IMR-90 (cell line): ENCODE data around the gene TMEM130. TPM values are rescaled to one million over a fixed set of nuclear protein-coding genes. Genes with fewer than 3 reads are reported as not detected.

ENCODE experiments used
- ATAC-seq: fragments of 200-7000 bp; cut with Tn5 transposase; 2 replicates; pipeline ENCODE4 v1.9.1; 2020; ENCODE audit warnings: low read depth, mild to moderate bottlenecking, moderate library complexity
- BruUV-seq: library from RNA; stranded (reverse); fragments of 400-500 nt; replicated peaks from 2 replicates; lab custom pipeline; 2021; lab: Mats Ljungman, UMichigan
- CTCF ChIA-PET: fragments of 300-600 bp; formaldehyde crosslinking; extraction: SDS; loops from one replicate; lab custom pipeline; 2021; ENCODE audit warnings: antibody characterized with exemption; lab: Yijun Ruan, JAX
- POLR2A ChIA-PET: fragments of 300-600 bp; sonication (Branson Sonifier 250); formaldehyde crosslinking; loops from one replicate; lab custom pipeline; 2022; ENCODE audit warnings: antibody characterized with exemption; ENCODE audit not compliant: unreplicated experiment; lab: Charles Lee
- DNase-seq: peaks from one replicate; pipeline ENCODE4 v3.0.0; 2013
- H2AFZ ChIP-seq: replicated peaks from 2 replicates; pipeline ENCODE3; 2013; ENCODE audit warnings: low read length, mild to moderate bottlenecking; ENCODE audit not compliant: poor library complexity
- H2AK5ac ChIP-seq: 2 replicates; pipeline ENCODE4 v1.6.1; 2013; ENCODE audit warnings: low read depth, low read length, inconsistent platforms
- H2AK9ac ChIP-seq: replicated peaks from 2 replicates; pipeline ENCODE3; 2013; ENCODE audit warnings: mild to moderate bottlenecking, low read depth, low read length, moderate library complexity; ENCODE audit not compliant: poor library complexity
- H2BK120ac ChIP-seq: 2 replicates; pipeline ENCODE4 v1.6.1; 2013; ENCODE audit warnings: low read depth, low read length, inconsistent platforms
- H2BK15ac ChIP-seq: 3 replicates; pipeline ENCODE4 v1.6.1; 2013; ENCODE audit warnings: low read depth, low read length, inconsistent platforms
- H2BK20ac ChIP-seq: 2 replicates; pipeline ENCODE4 v1.6.1; 2013; ENCODE audit warnings: low read depth, mild to moderate bottlenecking, inconsistent platforms, low read length, moderate library complexity
- H2BK5ac ChIP-seq: 2 replicates; pipeline ENCODE4 v1.6.1; 2013; ENCODE audit warnings: mild to moderate bottlenecking, low read depth, low read length, inconsistent platforms; ENCODE audit not compliant: poor library complexity, severe bottlenecking
- H3K14ac ChIP-seq: replicated peaks from 2 replicates; pipeline ENCODE4 v1.6.1; 2013; ENCODE audit warnings: low read depth, low read length, inconsistent platforms
- H3K18ac ChIP-seq: 2 replicates; pipeline ENCODE4 v1.6.1; 2013; ENCODE audit warnings: low read depth, low read length, control low read depth
- H3K23ac ChIP-seq: 2 replicates; pipeline ENCODE4 v1.6.1; 2013; ENCODE audit warnings: low read depth, low read length, inconsistent platforms
- H3K27ac ChIP-seq: 2 replicates; pipeline ENCODE4 v1.5.1; 2013; ENCODE audit warnings: mild to moderate bottlenecking, control low read depth, low read length; ENCODE audit not compliant: insufficient read depth
- H3K27me3 ChIP-seq: 2 replicates; pipeline ENCODE4 v1.6.1; 2013; ENCODE audit warnings: low read length; ENCODE audit not compliant: control insufficient read depth, insufficient read depth
- H3K36me3 ChIP-seq: 2 replicates; pipeline ENCODE4 v1.6.1; 2013; ENCODE audit warnings: low read length, mixed read lengths; ENCODE audit not compliant: control insufficient read depth, insufficient read depth
- H3K4ac ChIP-seq: 2 replicates; pipeline ENCODE4 v1.6.1; 2013; ENCODE audit warnings: low read depth, low read length, inconsistent platforms
- H3K4me1 ChIP-seq: 2 replicates; pipeline ENCODE4 v1.6.1; 2013; ENCODE audit warnings: low read length, mixed read lengths; ENCODE audit not compliant: control insufficient read depth, insufficient read depth
- H3K4me2 ChIP-seq: 2 replicates; pipeline ENCODE4 v1.6.1; 2013; ENCODE audit warnings: low read depth, mild to moderate bottlenecking, control low read depth, low read length, moderate library complexity
- H3K4me3 ChIP-seq: 2 replicates; pipeline ENCODE4 v1.5.1; 2013; ENCODE audit warnings: low read depth, mild to moderate bottlenecking, control low read depth, low read length, moderate library complexity; ENCODE audit not compliant: insufficient read depth
- H3K56ac ChIP-seq: 2 replicates; pipeline ENCODE4 v1.6.1; 2013; ENCODE audit warnings: low read length, inconsistent platforms; ENCODE audit not compliant: insufficient read depth; ENCODE audit errors: extremely low read depth
- H3K79me1 ChIP-seq, 2 experiments: 2 replicates each; pipeline ENCODE4 v1.6.1; 2013; ENCODE audit warnings: low read length in 2 of 2, inconsistent platforms in 1 of 2, low read depth in 1 of 2
- H3K9ac ChIP-seq: 2 replicates; pipeline ENCODE4 v1.6.1; 2013; ENCODE audit warnings: low read depth, low read length, control low read depth
- H3K9me1 ChIP-seq: 2 replicates; pipeline ENCODE4 v1.6.1; 2013; ENCODE audit warnings: low read length, inconsistent platforms; ENCODE audit not compliant: insufficient read depth
- H3K9me3 ChIP-seq: 2 replicates; pipeline ENCODE4 v1.6.1; 2013; ENCODE audit warnings: low read length; ENCODE audit not compliant: control insufficient read depth, insufficient read depth
- H4K20me1 ChIP-seq: 2 replicates; pipeline ENCODE4 v1.6.1; 2013; ENCODE audit warnings: low read length, inconsistent platforms; ENCODE audit not compliant: insufficient read depth
- H4K5ac ChIP-seq: 2 replicates; pipeline ENCODE4 v1.6.1; 2013; ENCODE audit warnings: mild to moderate bottlenecking, low read depth, low read length, control low read depth
- H4K8ac ChIP-seq, 2 experiments: 2 replicates each; pipeline ENCODE4 v1.6.1; 2013; ENCODE audit warnings: low read depth in 2 of 2, low read length in 2 of 2, control low read depth in 1 of 2, inconsistent platforms in 1 of 2
- H4K91ac ChIP-seq: 2 replicates; pipeline ENCODE4 v1.6.1; 2013; ENCODE audit warnings: low read depth, low read length, inconsistent platforms; ENCODE audit not compliant: insufficient read depth
- BHLHE40 ChIP-seq: fragments of 150-350 bp; IDR thresholded peaks from 2 replicates; pipeline ENCODE4 v1.6.1; 2016; ENCODE audit warnings: mild to moderate bottlenecking, low read depth, low read length
- CEBPB ChIP-seq: IDR thresholded peaks from 2 replicates; pipeline ENCODE4 v1.6.1; 2012; ENCODE audit warnings: low read depth, low read length, improper control_type of control experiment
- CHD1 ChIP-seq: IDR thresholded peaks from 2 replicates; pipeline ENCODE4 v1.6.1; 2012; ENCODE audit warnings: low read depth, low read length, improper control_type of control experiment
- CTCF ChIP-seq: conservative IDR thresholded peaks from 2 replicates; pipeline ENCODE4 v1.5.1; 2012; ENCODE audit warnings: mild to moderate bottlenecking, low read depth, low read length, improper control_type of control experiment
- ELK1 ChIP-seq: fragments of 150-350 bp; IDR thresholded peaks from 2 replicates; pipeline ENCODE4 v1.6.1; 2016; ENCODE audit warnings: low read depth, mild to moderate bottlenecking, low read length, moderate library complexity, borderline replicate concordance
- MAFK ChIP-seq: IDR thresholded peaks from 2 replicates; pipeline ENCODE4 v1.6.1; 2012; ENCODE audit warnings: low read depth, low read length, improper control_type of control experiment
- MXI1 ChIP-seq: IDR thresholded peaks from 2 replicates; pipeline ENCODE4 v1.6.1; 2012; ENCODE audit warnings: low read depth, mild to moderate bottlenecking, low read length, moderate library complexity, borderline replicate concordance
- NFE2L2 ChIP-seq: fragments of 150-350 bp; IDR thresholded peaks from 2 replicates; pipeline ENCODE4 v1.6.1; 2016; ENCODE audit warnings: low read depth, mild to moderate bottlenecking, low read length
- POLR2A ChIP-seq: IDR thresholded peaks from 2 replicates; pipeline ENCODE4 v1.6.1; 2012; ENCODE audit warnings: mild to moderate bottlenecking, low read depth, low read length
- RAD21 ChIP-seq: IDR thresholded peaks from 2 replicates; pipeline ENCODE4 v1.6.1; 2012; ENCODE audit warnings: low read length, improper control_type of control experiment
- RCOR1 ChIP-seq: IDR thresholded peaks from 2 replicates; pipeline ENCODE4 v1.6.1; 2012; ENCODE audit warnings: mild to moderate bottlenecking, low read length, improper control_type of control experiment; ENCODE audit not compliant: insufficient replicate concordance
- RFX5 ChIP-seq: IDR thresholded peaks from 2 replicates; pipeline ENCODE4 v1.8.0; 2012; ENCODE audit warnings: low read depth, mild to moderate bottlenecking, low read length, moderate library complexity
- SMC3 ChIP-seq: fragments of 150-350 bp; IDR thresholded peaks from 2 replicates; pipeline ENCODE4 v1.6.1; 2016; ENCODE audit warnings: low read depth, mild to moderate bottlenecking, antibody characterized with exemption, low read length, moderate library complexity
- USF2 ChIP-seq: fragments of 150-350 bp; IDR thresholded peaks from 2 replicates; pipeline ENCODE4 v1.6.1; 2017; ENCODE audit warnings: mild to moderate bottlenecking, antibody characterized with exemption, low read length, low read depth
- WGBS, 2 experiments: methylation state at CpG; one replicate each; pipeline versions ENCODE4 v1.1.5 to v1.1.7; 2013; ENCODE audit warnings: missing lambda C conversion rate in 2 of 2; ENCODE audit not compliant: insufficient read length in 1 of 2; ENCODE audit errors: extremely low coverage in 2 of 2; 5-methylcytosine and 5-hydroxymethylcytosine counted together
- dilution Hi-C: fragments of 300-500 bp; cut with HindIII; formaldehyde crosslinking; loops from one replicate; pipeline ENCODE4 v1.14.3; 2018; ENCODE audit warnings: low sequenced_read_pairs; ENCODE audit not compliant: unreplicated experiment
- in situ Hi-C: fragments of 300-500 bp; cut with MboI; formaldehyde crosslinking; loops from 3 replicates; pipeline ENCODE4 v1.14.3; 2019; ENCODE audit warnings: low sequenced_read_pairs, inconsistent platforms, mixed read lengths
- intact Hi-C: fragments of 100-400 bp; cut with micrococcal nuclease; formaldehyde crosslinking; loops from 2 replicates; pipeline ENCODE4 v1.10.0; 2022
- polyA plus RNA-seq, 3 experiments: library from polyadenylated mRNA; depleted of rRNA; stranded (reverse); fragments of >200 nt; gene quantifications; 2 replicates each; pipeline ENCODE4 v1.2.3, GENCODE V29; 2012; ENCODE audit warnings: low replicate concordance in 1 of 3
- total RNA-seq: library from RNA; depleted of rRNA; stranded (reverse); fragments of >200 nt; gene quantifications from 2 replicates; pipeline ENCODE4 v1.2.3, GENCODE V29; 2012

The TMEM130 gene
- total and polyA plus RNA-seq, 2 of the 4 experiments (the other 2 are of a cell fraction): 1.1 to 14.8 TPM

GRCh38 chr7:98878365-98879197 is 8.8 kb upstream of the TMEM130 start, which contains the start of gene TRRAP:
TRRAP (plus strand) TSS chr7:98878532; CDS start chr7:98881151, 2,619 bp downstream.
- peak within 1 kb of the TSS; percentile 87 to 94 for H4K8ac ChIP-seq
- H3K27ac ChIP-seq: peak within 1 kb of the TSS; percentile 97
- in situ Hi-C loops (no loop called here), intact Hi-C loops (no loop called here), dilution Hi-C loops (no loop called here)
- H3K56ac ChIP-seq: peak within 1 kb of the TSS; percentile 79
- POLR2A ChIA-PET: interaction anchor here (0.6 kb wide), 1 partner anchor 8 kb away, joined by 6 read pairs; no protein-coding TSS in a partner anchor
- H3K9me1 ChIP-seq: peaks cover 5% of the 10 kb centered on the region; the same call in 1 of the 2 replicates
- peak within 1 kb of the TSS; percentile 84 for H3K4ac ChIP-seq
- H2BK5ac ChIP-seq: peak within 1 kb of the TSS; percentile 87
- no peak within 1 kb of the TSS for H2BK15ac ChIP-seq
- no TSS peak for BruUV-seq
- ATAC-seq (peak; percentile 94), DNase-seq (peak; percentile 62)
- peaks cover 9% of the 10 kb centered on the region for H3K4me1 ChIP-seq
- H4K91ac ChIP-seq: peak within 1 kb of the TSS; percentile 68
- H3K79me1 ChIP-seq: peaks cover 19 to 23% of the 10 kb centered on the region in 2 experiments
- peak within 1 kb of the TSS; percentile 98 for H2AFZ ChIP-seq
- H3K4me2 ChIP-seq: peak within 1 kb of the TSS; percentile 98
- WGBS, 2 experiments: 0% methylated on average over 61 of the region's 113 CpGs; no CpG with 5 or more reads in 1 of the 2 experiments
- peak within 1 kb of the TSS; percentile 93 for H3K9ac ChIP-seq
- peaks cover 13% of the 10 kb centered on the region for H4K20me1 ChIP-seq
- peak within 1 kb of the TSS; percentile 52; the same call in 1 of the 2 replicates for H3K18ac ChIP-seq
- H2BK20ac ChIP-seq: no peak within 1 kb of the TSS
- peak within 1 kb of the TSS; percentile 93 for H3K23ac ChIP-seq
- no peaks in the 10 kb centered on the region for H3K27me3 ChIP-seq
- CTCF ChIA-PET: interaction anchor here (0.5 to 1.4 kb wide), 6 partner anchors 12 to 198 kb away, joined by 3 to 7 read pairs (median 4); no protein-coding TSS in a partner anchor
- H3K9me3 ChIP-seq: no peaks in the 10 kb centered on the region
- H2AK5ac ChIP-seq: peak within 1 kb of the TSS; percentile 91
- H2BK120ac ChIP-seq: peak within 1 kb of the TSS; percentile 72
- H3K4me3 ChIP-seq: peak within 1 kb of the TSS; percentile 99
- H3K14ac ChIP-seq: peak within 1 kb of the TSS; percentile 95
- H4K5ac ChIP-seq: peak within 1 kb of the TSS; percentile 81
- H2AK9ac ChIP-seq: peak within 1 kb of the TSS; percentile 98
- H3K36me3 ChIP-seq: peaks cover 13% of the 10 kb centered on the region
- TF ChIP-seq MAFK: no peak
- no peak for TF ChIP-seq MXI1
- peak; percentile 73 for TF ChIP-seq CTCF
- TF ChIP-seq CEBPB: no peak
- TF ChIP-seq RCOR1: no peak
- TF ChIP-seq USF2: no peak
- TF ChIP-seq CHD1: no peak
- TF ChIP-seq RAD21: peak; percentile 29; the same call in 1 of the 2 replicates
- TF ChIP-seq SMC3: no peak
- TF ChIP-seq ELK1: no peak
- TF ChIP-seq NFE2L2: no peak
- TF ChIP-seq POLR2A: peak; percentile 55
- TF ChIP-seq RFX5: no peak
- TF ChIP-seq BHLHE40: no peak
